HepG2 (cell line): Measurements from ENCODE around the gene SNF8. TPM values are rescaled to one million over a fixed set of nuclear protein-coding genes. Genes with fewer than 3 reads are reported as not detected.

ENCODE experiments used
- ADNP ChIP-seq: sonication (generic); formaldehyde crosslinking; IDR thresholded peaks from 2 replicates; pipeline ENCODE4 v1.4.0; 2020; ENCODE audit warnings: missing genetic modification reagents
- EHMT2 ChIP-seq: fragments of 200-600 bp; sonication (generic); IDR thresholded peaks from 2 replicates; pipeline ENCODE4 v1.7.0; 2017; ENCODE audit warnings: antibody characterized with exemption, low read depth, low read length, borderline replicate concordance
- GLI4 ChIP-seq: sonication (generic); formaldehyde crosslinking; IDR thresholded peaks from 2 replicates; pipeline ENCODE4 v1.5.1; 2020; ENCODE audit warnings: missing genetic modification reagents, mild to moderate bottlenecking, moderate library complexity, borderline replicate concordance
- HOXD1 ChIP-seq: sonication (generic); formaldehyde crosslinking; IDR thresholded peaks from 2 replicates; pipeline ENCODE4 v1.5.0; 2020; ENCODE audit warnings: missing genetic modification reagents
- JARID2 ChIP-seq: sonication (generic); formaldehyde crosslinking; IDR thresholded peaks from 2 replicates; pipeline ENCODE4 v1.8.1; 2023; ENCODE audit warnings: missing genetic modification reagents, inconsistent platforms; ENCODE audit not compliant: insufficient replicate concordance
- JUNB ChIP-seq: sonication (generic); formaldehyde crosslinking; IDR thresholded peaks from 2 replicates; pipeline ENCODE4 v1.8.0; 2022; ENCODE audit warnings: missing genetic modification reagents, mild to moderate bottlenecking, borderline replicate concordance
- KDM3A ChIP-seq: IDR thresholded peaks from 2 replicates; pipeline ENCODE4 v1.6.1; 2018; ENCODE audit warnings: low read depth, missing compliant biosample characterization
- MAFK ChIP-seq, 2 experiments: IDR thresholded peaks in 1 of 2; conservative IDR thresholded peaks in 1 of 2; 2 replicates each; pipeline ENCODE4 v1.6.1; 2011; ENCODE audit warnings: improper control_type of control experiment in 2 of 2, low read length in 2 of 2
- NFE2L1 ChIP-seq: sonication (generic); formaldehyde crosslinking; IDR thresholded peaks from 2 replicates; pipeline ENCODE4 v1.4.0; 2020; ENCODE audit warnings: missing genetic modification reagents, mild to moderate bottlenecking, borderline replicate concordance
- RARG ChIP-seq: sonication (generic); formaldehyde crosslinking; IDR thresholded peaks from 2 replicates; pipeline ENCODE4 v1.4.0; 2020; ENCODE audit warnings: low read depth, mild to moderate bottlenecking, missing genetic modification reagents
- STAG1 ChIP-seq: sonication (generic); formaldehyde crosslinking; IDR thresholded peaks from 2 replicates; pipeline ENCODE4 v1.4.0; 2020; ENCODE audit warnings: missing genetic modification reagents
- TBX2 ChIP-seq: sonication (generic); formaldehyde crosslinking; IDR thresholded peaks from 2 replicates; pipeline ENCODE4 v1.5.0; 2020; ENCODE audit warnings: missing genetic modification reagents, mild to moderate bottlenecking, borderline replicate concordance
- TEAD2 ChIP-seq: sonication (generic); formaldehyde crosslinking; IDR thresholded peaks from 2 replicates; pipeline ENCODE4 v1.9.0; 2021; ENCODE audit warnings: missing genetic modification reagents
- ZNF337 ChIP-seq: sonication (generic); formaldehyde crosslinking; IDR thresholded peaks from 2 replicates; pipeline ENCODE4 v1.5.1; 2020; ENCODE audit warnings: missing genetic modification reagents, low read depth, mild to moderate bottlenecking, borderline replicate concordance
- ZNF460 ChIP-seq: sonication (generic); formaldehyde crosslinking; IDR thresholded peaks from 2 replicates; pipeline ENCODE4 v1.5.1; 2020; ENCODE audit warnings: missing genetic modification reagents, mild to moderate bottlenecking, borderline replicate concordance
- ZNF547 ChIP-seq: sonication (generic); formaldehyde crosslinking; IDR thresholded peaks from 2 replicates; pipeline ENCODE4 v1.5.1; 2020; ENCODE audit warnings: mild to moderate bottlenecking, missing genetic modification reagents
- ZNF607 ChIP-seq: sonication (generic); formaldehyde crosslinking; IDR thresholded peaks from 2 replicates; pipeline ENCODE4 v1.5.1; 2020; ENCODE audit warnings: missing genetic modification reagents, mild to moderate bottlenecking, borderline replicate concordance
- ZNF761 ChIP-seq: sonication (generic); formaldehyde crosslinking; conservative IDR thresholded peaks from 2 replicates; pipeline ENCODE4 v1.4.0; 2020; ENCODE audit warnings: mild to moderate bottlenecking, missing genetic modification reagents
- ZSCAN30 ChIP-seq: sonication (generic); formaldehyde crosslinking; IDR thresholded peaks from 2 replicates; pipeline ENCODE4 v1.5.0; 2020; ENCODE audit warnings: mild to moderate bottlenecking, missing genetic modification reagents
- polyA plus RNA-seq, 8 experiments: library from polyadenylated mRNA; depleted of rRNA in 3 of 8; stranded (reverse) in 7 of 8; unstranded in 1 of 8; fragments of >200 nt; fragmentation: Illumina TruSeq in 4 of 8; extraction: Trizol in 4 of 8; gene quantifications; 2 replicates each; pipeline versions ENCODE4 v1.2.1 to v1.2.3, GENCODE V29; 2011 to 2016; ENCODE audit warnings: low read depth in 4 of 8, missing spikeins in 1 of 8, mixed read lengths in 1 of 8; ENCODE audit not compliant: insufficient read depth in 1 of 8
- total RNA-seq, 5 experiments: library from RNA; depleted of rRNA; stranded (reverse); fragments of >200 nt; fragmentation: Illumina TruSeq; extraction: Trizol; gene quantifications; 2 replicates each; pipeline ENCODE4 v1.2.3, GENCODE V29; 2016; ENCODE audit warnings: low read depth in 1 of 5
- TF ChIP-seq, protein P1 (sequence below): sonication (generic); formaldehyde crosslinking; IDR thresholded peaks from 2 replicates; pipeline ENCODE4 v1.4.0; 2020; ENCODE audit warnings: missing genetic modification reagents
- TF ChIP-seq, protein P2 (sequence below): sonication (generic); formaldehyde crosslinking; IDR thresholded peaks from 2 replicates; pipeline ENCODE4 v1.9.0; 2021; ENCODE audit warnings: missing genetic modification reagents, mild to moderate bottlenecking, borderline replicate concordance
- TF ChIP-seq, protein P3 (sequence below): sonication (generic); formaldehyde crosslinking; IDR thresholded peaks from 2 replicates; pipeline ENCODE4 v1.4.0; 2020; ENCODE audit warnings: missing genetic modification reagents
- TF ChIP-seq, protein P4 (sequence below): sonication (generic); formaldehyde crosslinking; IDR thresholded peaks from 2 replicates; pipeline ENCODE4 v1.4.0; 2020; ENCODE audit warnings: low read depth, mild to moderate bottlenecking, missing genetic modification reagents

Gene SNF8
- total and polyA plus RNA-seq, 2 of the 13 experiments (the other 11 are each of a cell fraction or from before 2014, with no cell fraction given) = 114 to 153 TPM

DNA sequence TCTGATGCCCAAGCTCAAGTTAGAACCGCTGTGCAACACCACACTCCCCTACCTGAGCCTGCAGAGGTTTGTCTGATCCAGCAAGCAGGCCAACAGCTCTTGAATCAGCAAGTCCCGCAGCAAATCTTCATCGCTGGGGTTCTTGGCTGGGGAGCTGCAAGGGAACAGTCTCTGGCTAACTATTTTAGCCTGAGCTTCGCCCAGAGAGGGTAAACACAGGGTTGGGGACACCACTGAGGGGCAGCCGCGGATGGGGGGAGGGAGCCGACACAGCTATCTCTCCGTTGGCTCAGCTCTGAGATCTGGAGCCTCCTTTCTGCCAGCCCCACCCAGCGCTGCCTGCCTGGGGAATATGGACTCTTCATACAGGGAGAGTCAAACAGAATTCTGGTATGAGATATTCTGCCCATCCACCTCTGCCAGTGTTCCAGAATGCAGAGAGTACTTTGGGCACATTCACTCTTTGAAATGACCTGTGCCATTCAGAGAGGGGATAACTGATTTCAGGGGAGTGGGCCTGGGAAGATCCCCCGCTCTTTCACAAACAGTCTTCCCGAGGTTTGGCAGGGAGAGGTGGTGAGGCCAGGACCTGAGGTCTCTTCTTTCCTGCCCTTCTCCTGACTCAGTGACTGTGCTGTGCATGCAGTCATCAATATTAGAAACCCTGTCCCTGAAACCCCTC lies 16.3 kb upstream of the SNF8 start (continued):
- TF ChIP-seq, protein P1, sequence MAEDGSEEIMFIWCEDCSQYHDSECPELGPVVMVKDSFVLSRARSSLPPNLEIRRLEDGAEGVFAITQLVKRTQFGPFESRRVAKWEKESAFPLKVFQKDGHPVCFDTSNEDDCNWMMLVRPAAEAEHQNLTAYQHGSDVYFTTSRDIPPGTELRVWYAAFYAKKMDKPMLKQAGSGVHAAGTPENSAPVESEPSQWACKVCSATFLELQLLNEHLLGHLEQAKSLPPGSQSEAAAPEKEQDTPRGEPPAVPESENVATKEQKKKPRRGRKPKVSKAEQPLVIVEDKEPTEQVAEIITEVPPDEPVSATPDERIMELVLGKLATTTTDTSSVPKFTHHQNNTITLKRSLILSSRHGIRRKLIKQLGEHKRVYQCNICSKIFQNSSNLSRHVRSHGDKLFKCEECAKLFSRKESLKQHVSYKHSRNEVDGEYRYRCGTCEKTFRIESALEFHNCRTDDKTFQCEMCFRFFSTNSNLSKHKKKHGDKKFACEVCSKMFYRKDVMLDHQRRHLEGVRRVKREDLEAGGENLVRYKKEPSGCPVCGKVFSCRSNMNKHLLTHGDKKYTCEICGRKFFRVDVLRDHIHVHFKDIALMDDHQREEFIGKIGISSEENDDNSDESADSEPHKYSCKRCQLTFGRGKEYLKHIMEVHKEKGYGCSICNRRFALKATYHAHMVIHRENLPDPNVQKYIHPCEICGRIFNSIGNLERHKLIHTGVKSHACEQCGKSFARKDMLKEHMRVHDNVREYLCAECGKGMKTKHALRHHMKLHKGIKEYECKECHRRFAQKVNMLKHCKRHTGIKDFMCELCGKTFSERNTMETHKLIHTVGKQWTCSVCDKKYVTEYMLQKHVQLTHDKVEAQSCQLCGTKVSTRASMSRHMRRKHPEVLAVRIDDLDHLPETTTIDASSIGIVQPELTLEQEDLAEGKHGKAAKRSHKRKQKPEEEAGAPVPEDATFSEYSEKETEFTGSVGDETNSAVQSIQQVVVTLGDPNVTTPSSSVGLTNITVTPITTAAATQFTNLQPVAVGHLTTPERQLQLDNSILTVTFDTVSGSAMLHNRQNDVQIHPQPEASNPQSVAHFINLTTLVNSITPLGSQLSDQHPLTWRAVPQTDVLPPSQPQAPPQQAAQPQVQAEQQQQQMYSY (CRISPR knock-in tag) = 0 out of 2 replicates have a peak, but pooled peaks have one; percentile 16
- TF ChIP-seq ZNF460 (CRISPR knock-in tag) = no peak
- 0 out of 2 replicates have a peak, but pooled peaks have one; percentile 42 for TF ChIP-seq ZNF607 (CRISPR knock-in tag)
- TF ChIP-seq STAG1 (CRISPR knock-in tag) = peak; percentile 40
- TF ChIP-seq, protein P2, sequence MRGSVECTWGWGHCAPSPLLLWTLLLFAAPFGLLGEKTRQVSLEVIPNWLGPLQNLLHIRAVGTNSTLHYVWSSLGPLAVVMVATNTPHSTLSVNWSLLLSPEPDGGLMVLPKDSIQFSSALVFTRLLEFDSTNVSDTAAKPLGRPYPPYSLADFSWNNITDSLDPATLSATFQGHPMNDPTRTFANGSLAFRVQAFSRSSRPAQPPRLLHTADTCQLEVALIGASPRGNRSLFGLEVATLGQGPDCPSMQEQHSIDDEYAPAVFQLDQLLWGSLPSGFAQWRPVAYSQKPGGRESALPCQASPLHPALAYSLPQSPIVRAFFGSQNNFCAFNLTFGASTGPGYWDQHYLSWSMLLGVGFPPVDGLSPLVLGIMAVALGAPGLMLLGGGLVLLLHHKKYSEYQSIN (CRISPR knock-in tag) = no peak
- TF ChIP-seq, protein P3, sequence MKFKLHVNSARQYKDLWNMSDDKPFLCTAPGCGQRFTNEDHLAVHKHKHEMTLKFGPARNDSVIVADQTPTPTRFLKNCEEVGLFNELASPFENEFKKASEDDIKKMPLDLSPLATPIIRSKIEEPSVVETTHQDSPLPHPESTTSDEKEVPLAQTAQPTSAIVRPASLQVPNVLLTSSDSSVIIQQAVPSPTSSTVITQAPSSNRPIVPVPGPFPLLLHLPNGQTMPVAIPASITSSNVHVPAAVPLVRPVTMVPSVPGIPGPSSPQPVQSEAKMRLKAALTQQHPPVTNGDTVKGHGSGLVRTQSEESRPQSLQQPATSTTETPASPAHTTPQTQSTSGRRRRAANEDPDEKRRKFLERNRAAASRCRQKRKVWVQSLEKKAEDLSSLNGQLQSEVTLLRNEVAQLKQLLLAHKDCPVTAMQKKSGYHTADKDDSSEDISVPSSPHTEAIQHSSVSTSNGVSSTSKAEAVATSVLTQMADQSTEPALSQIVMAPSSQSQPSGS = no peak
- TF ChIP-seq, protein P4, sequence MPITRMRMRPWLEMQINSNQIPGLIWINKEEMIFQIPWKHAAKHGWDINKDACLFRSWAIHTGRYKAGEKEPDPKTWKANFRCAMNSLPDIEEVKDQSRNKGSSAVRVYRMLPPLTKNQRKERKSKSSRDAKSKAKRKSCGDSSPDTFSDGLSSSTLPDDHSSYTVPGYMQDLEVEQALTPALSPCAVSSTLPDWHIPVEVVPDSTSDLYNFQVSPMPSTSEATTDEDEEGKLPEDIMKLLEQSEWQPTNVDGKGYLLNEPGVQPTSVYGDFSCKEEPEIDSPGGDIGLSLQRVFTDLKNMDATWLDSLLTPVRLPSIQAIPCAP = no peak
- no peak for TF ChIP-seq ZNF337
- no peak for TF ChIP-seq ZNF761
- TF ChIP-seq TBX2 (CRISPR knock-in tag) = peak; percentile 45
- TF ChIP-seq RARG (CRISPR knock-in tag) = no peak
- TF ChIP-seq JARID2 (CRISPR knock-in tag) = no peak
- no peak for TF ChIP-seq ZSCAN30 (CRISPR knock-in tag)
- 0 out of 2 replicates have a peak, but pooled peaks have one; percentile 64 for TF ChIP-seq KDM3A (CRISPR knock-in tag)
- no peak for TF ChIP-seq JUNB (CRISPR knock-in tag)
- no peak for TF ChIP-seq NFE2L1 (CRISPR knock-in tag)
- TF ChIP-seq TEAD2 = no peak
- TF ChIP-seq ZNF547 = no peak
- no peak for TF ChIP-seq EHMT2
- no peak for TF ChIP-seq GLI4 (CRISPR knock-in tag)
- TF ChIP-seq ADNP (CRISPR knock-in tag) = no peak
- no peak for TF ChIP-seq HOXD1 (CRISPR knock-in tag)
- TF ChIP-seq MAFK (conservative IDR thresholded peaks at IDR 0.05 in 1 of 2, IDR thresholded peaks at IDR 0.05 in 1 of 2; ENCODE audit: low read length in 2 of 2) = peak in 1 of 2 experiments; percentile 0; a peak in 1 of 4 replicates
